ENCODE measurements around the gene AFF1.
"Not testable (repeated sequence)": the region's sequence is repeated elsewhere in the genome, so short reads cannot be mapped to it uniquely, and the experiment has no call there.

AFF1 gene

GRCh38 chr4:87037171-87037570 is 102.4 kb downstream of the AFF1 start:
- not testable (repeated sequence) for DNase-seq

- DNase-seq, result no peak
Measured at GRCh38 chr4:87037671-87038334, 103.0 kb downstream of the AFF1 start.

GRCh38 chr4:87038837-87039615 is 104.2 kb downstream of the AFF1 start:
- peak; percentile 12 for DNase-seq

- no peak for DNase-seq
Measured at GRCh38 chr4:87041141-87041540, 106.3 kb downstream of the AFF1 start.

GRCh38 chr4:87042221-87042620 is 107.4 kb downstream of the AFF1 start:
- DNase-seq, result no peak

GRCh38 chr4:87042986-87043820 is 108.4 kb downstream of the AFF1 start:
- no peak for DNase-seq

GRCh38 chr4:87044511-87045233 is 109.9 kb downstream of the AFF1 start:
- DNase-seq, result no peak

- no peak for DNase-seq
Measured at GRCh38 chr4:87045234-87045558, 110.4 kb downstream of the AFF1 start.

- DNase-seq, result no peak
Measured at GRCh38 chr4:87045659-87046058, 110.8 kb downstream of the AFF1 start.

GRCh38 chr4:87046121-87046551 is 111.3 kb downstream of the AFF1 start:
- DNase-seq, result no peak

- DNase-seq, result no peak
Measured at GRCh38 chr4:87047281-87047798, 112.5 kb downstream of the AFF1 start.

GRCh38 chr4:87049508-87049907 is 114.7 kb downstream of the AFF1 start:
- no peak for DNase-seq

- no peak for DNase-seq
Measured at GRCh38 chr4:87050596-87050995, 115.8 kb downstream of the AFF1 start.

GRCh38 chr4:87051121-87051713 is 116.4 kb downstream of the AFF1 start:
- DNase-seq, result no peak

- no peak for DNase-seq
Measured at GRCh38 chr4:87052615-87053014, 117.8 kb downstream of the AFF1 start.

GRCh38 chr4:87053176-87053658 is 118.4 kb downstream of the AFF1 start:
- DNase-seq, result no peak

- no peak for DNase-seq
Measured at GRCh38 chr4:87053802-87054767, 119.3 kb downstream of the AFF1 start.

- no peak for DNase-seq
Measured at GRCh38 chr4:87054900-87055299, 120.1 kb downstream of the AFF1 start.

- DNase-seq, result no peak
Measured at GRCh38 chr4:87055311-87055710, 120.5 kb downstream of the AFF1 start.

- DNase-seq, result no peak
Measured at GRCh38 chr4:87056881-87057280, 122.1 kb downstream of the AFF1 start.

GRCh38 chr4:87057835-87058355 is 123.1 kb downstream of the AFF1 start:
- DNase-seq, result no peak

Measured in NCI-H774 (cell line).